Activated B cell treated with CpG ODN at 0.5 μM for 24 hours (primary cell): Measurements from ENCODE around the gene CTIF. TPM values are rescaled to one million over a fixed set of nuclear protein-coding genes. Genes with fewer than 3 reads are reported as not detected.

ENCODE experiments used
- ATAC-seq: fragments of 200-7000 bp; cut with Tn5 transposase; one replicate; pipeline ENCODE4 v1.10.0; 2021; ENCODE audit warnings: low read depth, mild to moderate bottlenecking, moderate library complexity
- CTCF ChIA-PET: fragments of 350-600 bp; sonication (Branson Sonifier 250); formaldehyde crosslinking; loops from one replicate; lab custom pipeline; 2021; ENCODE audit warnings: antibody characterized with exemption; lab: Charles Lee
- POLR2A ChIA-PET: fragments of 350-600 bp; sonication (Branson Sonifier 250); formaldehyde crosslinking; loops from one replicate; lab custom pipeline; 2021; ENCODE audit warnings: antibody characterized with exemption; lab: Charles Lee
- DNase-seq: peaks from one replicate; pipeline ENCODE4 v3.0.0; 2022
- H3K27ac Mint-ChIP-seq: one replicate; pipeline ENCODE4 v1.8.0; 2020; ENCODE audit warnings: mixed read lengths
- H3K27me3 Mint-ChIP-seq: one replicate; pipeline ENCODE4 v1.8.0; 2021; ENCODE audit warnings: mixed read lengths
- H3K36me3 Mint-ChIP-seq: one replicate; pipeline ENCODE4 v1.8.0; 2021; ENCODE audit warnings: low read depth, mixed read lengths
- H3K4me1 Mint-ChIP-seq: one replicate; pipeline ENCODE4 v1.8.0; 2021; ENCODE audit warnings: mixed read lengths
- H3K4me3 Mint-ChIP-seq: one replicate; pipeline ENCODE4 v1.8.0; 2020; ENCODE audit warnings: mild to moderate bottlenecking, mixed read lengths
- H3K9me3 Mint-ChIP-seq: one replicate; pipeline ENCODE4 v1.8.0; 2020; ENCODE audit warnings: mixed read lengths
- intact Hi-C: fragments of 100-400 bp; cut with micrococcal nuclease; formaldehyde crosslinking; loops from one replicate; pipeline ENCODE4 v1.15.1; 2024
- total RNA-seq: library from RNA; stranded (reverse); gene quantifications from 2 replicates; pipeline ENCODE4 v1.2.3, GENCODE V29; 2022
- TF ChIP-seq, protein P1 (sequence below): fragments of 200-600 bp; IDR thresholded peaks from one replicate; pipeline ENCODE4 v1.8.0; 2022; ENCODE audit warnings: antibody characterized with exemption, mild to moderate bottlenecking

The CTIF gene
- total RNA-seq, 1 donor from 2014 or later: 9.3 TPM

DNA sequence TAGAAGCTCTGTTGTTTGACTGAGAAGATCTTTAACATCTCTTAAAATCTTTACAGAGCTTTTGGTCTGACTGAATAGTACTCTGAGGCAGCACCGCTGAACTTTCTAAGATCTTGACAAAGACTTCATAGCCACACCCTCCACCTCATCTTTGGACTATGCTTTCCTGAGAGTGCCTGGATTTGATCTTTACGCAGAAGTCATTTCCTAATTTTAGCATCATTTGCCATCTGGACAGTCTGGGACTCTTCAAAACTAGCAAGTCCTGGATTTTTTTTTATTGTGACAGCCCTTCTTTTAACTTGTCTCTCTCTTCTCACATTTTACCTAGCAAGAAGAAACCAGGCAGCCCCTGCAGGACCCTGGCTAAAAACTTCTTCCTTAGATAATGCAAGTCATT, 188.8 kb downstream of the CTIF start:
- CTCF ChIA-PET: no interaction called here
- DNase-seq (no peak), ATAC-seq (no peak)
- Mint-ChIP-seq H3K36me3 (no peaks in the 10 kb centered on the region), H3K4me3 (no peak overlapping the region), H3K27ac (no peak overlapping the region), H3K27me3 (no peaks in the 10 kb centered on the region), H3K4me1 (no peaks in the 10 kb centered on the region), H3K9me3 (no peaks in the 10 kb centered on the region)
- POLR2A ChIA-PET: no interaction called here
- intact Hi-C loops: no loop called here
- TF ChIP-seq, protein P1, sequence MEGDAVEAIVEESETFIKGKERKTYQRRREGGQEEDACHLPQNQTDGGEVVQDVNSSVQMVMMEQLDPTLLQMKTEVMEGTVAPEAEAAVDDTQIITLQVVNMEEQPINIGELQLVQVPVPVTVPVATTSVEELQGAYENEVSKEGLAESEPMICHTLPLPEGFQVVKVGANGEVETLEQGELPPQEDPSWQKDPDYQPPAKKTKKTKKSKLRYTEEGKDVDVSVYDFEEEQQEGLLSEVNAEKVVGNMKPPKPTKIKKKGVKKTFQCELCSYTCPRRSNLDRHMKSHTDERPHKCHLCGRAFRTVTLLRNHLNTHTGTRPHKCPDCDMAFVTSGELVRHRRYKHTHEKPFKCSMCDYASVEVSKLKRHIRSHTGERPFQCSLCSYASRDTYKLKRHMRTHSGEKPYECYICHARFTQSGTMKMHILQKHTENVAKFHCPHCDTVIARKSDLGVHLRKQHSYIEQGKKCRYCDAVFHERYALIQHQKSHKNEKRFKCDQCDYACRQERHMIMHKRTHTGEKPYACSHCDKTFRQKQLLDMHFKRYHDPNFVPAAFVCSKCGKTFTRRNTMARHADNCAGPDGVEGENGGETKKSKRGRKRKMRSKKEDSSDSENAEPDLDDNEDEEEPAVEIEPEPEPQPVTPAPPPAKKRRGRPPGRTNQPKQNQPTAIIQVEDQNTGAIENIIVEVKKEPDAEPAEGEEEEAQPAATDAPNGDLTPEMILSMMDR: no peak

DNA sequence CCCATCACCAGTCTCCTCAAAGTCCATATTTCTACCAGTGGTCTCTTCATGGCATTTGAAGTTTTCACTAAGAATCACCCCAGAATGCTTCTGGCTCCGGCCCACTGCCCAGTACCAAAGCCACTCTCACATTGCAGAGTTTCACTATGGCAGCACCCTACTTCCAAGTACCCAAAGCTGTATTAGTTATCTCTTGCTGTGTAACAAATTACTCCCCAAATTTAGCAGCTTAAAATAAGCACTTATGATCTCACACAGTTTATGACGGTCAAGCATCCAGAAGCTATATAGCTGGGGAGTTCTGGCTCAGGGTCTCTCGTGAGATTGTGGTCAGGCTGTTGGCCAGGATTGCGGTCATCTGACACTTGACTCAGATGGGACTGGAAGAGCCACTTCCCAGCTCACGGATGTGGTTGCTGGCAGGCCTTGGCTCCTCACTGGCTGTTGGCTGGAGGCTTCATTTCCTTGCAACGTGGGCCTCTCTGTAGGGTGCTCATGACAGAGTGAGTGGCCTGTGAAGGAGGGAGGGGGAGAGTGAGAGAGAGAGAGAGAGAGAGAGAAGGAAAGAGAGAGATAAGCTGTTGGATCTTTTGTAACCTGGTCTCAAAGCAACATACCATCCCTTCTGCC, 189.5 kb downstream of the CTIF start:
- Mint-ChIP-seq H3K4me3 (no peak overlapping the region), H3K4me1 (no peaks in the 10 kb centered on the region), H3K27ac (no peak overlapping the region), H3K9me3 (no peaks in the 10 kb centered on the region), H3K27me3 (no peaks in the 10 kb centered on the region), H3K36me3 (no peaks in the 10 kb centered on the region)
- intact Hi-C loops: no loop called here
- ChIA-PET POLR2A (no interaction called here), CTCF (no interaction called here)
- no peak for ATAC-seq
- DNase-seq: no peak
- TF ChIP-seq, protein P1: no peak

DNA sequence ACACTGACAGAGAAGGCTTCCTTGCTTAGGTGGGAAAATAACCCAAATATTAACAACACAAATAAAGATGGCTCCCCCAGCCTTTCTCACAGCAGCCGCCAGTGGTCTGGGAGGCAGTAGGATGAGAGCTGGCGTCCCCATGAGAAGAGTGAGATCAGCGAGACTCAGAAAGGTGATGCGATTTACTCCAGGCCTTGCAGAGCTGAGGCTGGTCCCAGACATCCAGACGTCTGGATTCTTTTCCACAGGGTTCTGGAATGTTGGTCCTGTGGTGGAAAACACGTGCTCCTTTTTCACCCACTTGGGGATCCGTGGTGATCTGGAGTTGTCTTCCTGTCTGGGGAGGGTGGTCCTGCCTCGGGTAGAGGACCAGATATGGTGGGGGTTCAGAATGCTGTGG, 190.6 kb downstream of the CTIF start:
- Mint-ChIP-seq H3K4me3 (no peak overlapping the region), H3K27ac (no peak overlapping the region), H3K9me3 (no peaks in the 10 kb centered on the region), H3K36me3 (no peaks in the 10 kb centered on the region), H3K4me1 (no peaks in the 10 kb centered on the region), H3K27me3 (no peaks in the 10 kb centered on the region)
- ChIA-PET CTCF (no interaction called here), POLR2A (no interaction called here)
- no peak for DNase-seq
- intact Hi-C loops: no loop called here
- no peak for ATAC-seq
- TF ChIP-seq, protein P1: no peak

DNA sequence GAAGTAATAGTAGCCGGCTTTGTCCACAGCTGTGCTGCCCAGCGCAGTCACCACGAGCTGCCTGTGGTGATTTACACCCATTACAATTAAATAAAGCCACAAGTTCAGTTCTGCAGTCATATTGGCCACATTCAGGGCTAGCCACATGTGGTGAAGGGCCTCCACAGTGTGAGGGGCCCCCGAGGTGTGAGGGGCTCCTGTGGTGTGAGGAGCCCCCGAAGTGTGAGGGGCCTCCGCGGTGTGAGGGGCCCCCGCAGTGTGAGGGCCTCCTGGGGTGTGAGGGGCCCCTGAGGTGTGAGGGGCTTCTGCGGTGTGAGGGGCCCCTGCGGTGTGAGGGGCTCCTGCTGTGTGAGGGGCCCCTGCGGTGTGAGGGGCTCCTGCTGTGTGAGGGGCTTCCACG, 191.2 kb downstream of the CTIF start:
- TF ChIP-seq, protein P1: no peak
- H3K4me3 Mint-ChIP-seq: no peak overlapping the region
- no peaks in the 10 kb centered on the region for H3K27me3 Mint-ChIP-seq
- intact Hi-C loops: no loop called here
- CTCF ChIA-PET: no interaction called here
- ATAC-seq (no peak), DNase-seq (no peak)
- POLR2A ChIA-PET: no interaction called here
- no peaks in the 10 kb centered on the region for H3K4me1 Mint-ChIP-seq
- H3K27ac Mint-ChIP-seq: no peak overlapping the region
- H3K36me3 Mint-ChIP-seq: no peaks in the 10 kb centered on the region
- H3K9me3 Mint-ChIP-seq: no peaks in the 10 kb centered on the region

DNA sequence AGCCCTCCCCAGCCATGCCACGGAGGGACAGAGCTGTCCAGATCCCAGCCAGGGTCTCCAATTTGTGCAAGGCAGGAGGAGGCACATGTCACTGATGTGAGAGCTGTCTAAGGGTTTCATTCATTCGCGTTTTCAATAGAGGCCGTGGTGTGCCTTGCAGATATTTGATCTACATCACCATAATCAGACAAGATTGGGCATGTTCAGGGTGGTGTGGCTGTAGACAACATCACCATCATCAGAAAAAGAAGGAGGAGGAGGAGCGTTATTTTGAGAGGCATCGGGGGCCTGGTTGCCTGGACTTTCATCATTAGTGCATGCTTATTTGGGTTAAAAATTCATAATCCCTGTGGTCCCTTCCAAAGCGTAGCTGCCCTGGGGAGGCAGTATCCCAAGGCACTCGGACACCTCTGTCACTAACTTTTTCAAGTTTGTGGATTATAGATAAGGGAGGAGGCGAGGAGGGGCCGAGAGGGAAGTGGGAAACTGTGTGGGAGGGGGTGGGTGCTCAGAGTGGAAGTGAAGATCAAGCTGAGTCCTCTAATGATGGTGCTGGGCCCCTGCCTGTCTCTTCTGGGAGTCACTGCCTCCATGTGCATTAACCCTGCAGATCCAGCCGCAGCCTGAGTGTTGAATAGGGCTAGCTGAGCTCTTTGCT, 194.1 kb downstream of the CTIF start:
- CTCF ChIA-PET: no interaction called here
- Mint-ChIP-seq H3K27me3 (no peaks in the 10 kb centered on the region), H3K9me3 (no peaks in the 10 kb centered on the region), H3K4me3 (no peak overlapping the region), H3K27ac (no peak overlapping the region), H3K4me1 (no peaks in the 10 kb centered on the region), H3K36me3 (no peaks in the 10 kb centered on the region)
- ATAC-seq: no peak
- intact Hi-C loops: no loop called here
- POLR2A ChIA-PET: no interaction called here
- TF ChIP-seq, protein P1: no peak
- DNase-seq: no peak
